DMS79 treated with DMSO at 0.1 percent for 48 hours (cell line): ENCODE measurements around the gene PAPSS1.
"Not testable (repeated sequence)": the region's sequence is repeated elsewhere in the genome, so short reads cannot be mapped to it uniquely, and the experiment has no call there.

Experiments used
- DNase-seq: peaks from one replicate; lab custom pipeline; 2025; lab: John Stamatoyannopoulos, UW

Gene PAPSS1

GRCh38 chr4:107719922-107720722 lies at the start of gene PAPSS1:
TSS of gene PAPSS1 (minus strand) at chr4:107720234. CDS start at chr4:107720179, 55 bp downstream.
- peak; percentile 74 for DNase-seq

GRCh38 chr4:107760281-107760947 lies 40.4 kb upstream of the PAPSS1 start:
- no peak for DNase-seq

DNA sequence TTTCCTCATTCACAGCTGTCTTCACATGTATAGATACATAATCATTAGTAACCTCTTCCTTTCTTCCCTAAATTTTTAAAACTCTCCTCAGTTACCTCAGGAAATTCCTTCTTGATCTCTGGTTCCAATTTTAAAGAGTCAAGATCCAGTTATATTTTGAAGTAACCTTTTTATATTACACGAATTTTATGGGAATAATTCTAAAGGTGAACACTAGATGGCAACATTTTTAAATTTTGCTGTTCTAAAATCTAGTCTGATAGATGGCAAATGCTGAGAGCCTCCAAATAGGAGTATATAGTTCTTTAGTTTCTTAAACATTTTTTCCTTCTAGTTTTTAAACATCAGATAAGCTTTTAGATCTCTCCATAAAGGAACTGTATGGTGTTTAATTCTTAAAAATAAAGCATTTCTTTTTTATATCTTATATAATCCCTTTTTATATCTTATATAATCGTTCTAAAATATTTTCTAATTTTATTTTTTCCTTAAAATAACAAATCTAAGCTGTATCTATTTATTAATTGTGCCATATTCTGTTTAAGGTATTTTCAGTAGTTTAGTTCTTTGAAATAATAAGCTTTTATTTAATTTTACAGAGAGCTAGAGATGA lies 37.9 kb upstream of the PAPSS1 start:
- peak; percentile 1 for DNase-seq

DNA sequence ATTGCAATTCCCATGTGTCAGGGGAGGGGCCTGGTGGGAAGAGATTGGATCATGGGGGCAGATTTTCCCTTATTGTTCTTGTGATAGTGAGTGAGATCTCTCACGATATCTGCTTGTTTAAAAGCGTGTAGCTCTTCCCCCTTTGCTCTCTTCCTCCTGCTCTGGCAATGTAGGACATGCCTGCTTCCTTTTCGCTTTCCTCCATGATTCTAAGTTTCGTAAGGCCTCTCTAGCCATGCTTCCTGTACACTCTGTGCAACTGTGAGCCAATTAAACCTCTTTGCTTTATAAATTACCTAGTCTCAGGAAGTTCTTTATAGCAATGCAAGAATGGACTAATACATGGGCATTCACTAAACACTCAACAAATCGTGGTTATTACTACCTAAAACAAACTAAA lies 37.2 kb upstream of the PAPSS1 start:
- DNase-seq, result no peak

DNA sequence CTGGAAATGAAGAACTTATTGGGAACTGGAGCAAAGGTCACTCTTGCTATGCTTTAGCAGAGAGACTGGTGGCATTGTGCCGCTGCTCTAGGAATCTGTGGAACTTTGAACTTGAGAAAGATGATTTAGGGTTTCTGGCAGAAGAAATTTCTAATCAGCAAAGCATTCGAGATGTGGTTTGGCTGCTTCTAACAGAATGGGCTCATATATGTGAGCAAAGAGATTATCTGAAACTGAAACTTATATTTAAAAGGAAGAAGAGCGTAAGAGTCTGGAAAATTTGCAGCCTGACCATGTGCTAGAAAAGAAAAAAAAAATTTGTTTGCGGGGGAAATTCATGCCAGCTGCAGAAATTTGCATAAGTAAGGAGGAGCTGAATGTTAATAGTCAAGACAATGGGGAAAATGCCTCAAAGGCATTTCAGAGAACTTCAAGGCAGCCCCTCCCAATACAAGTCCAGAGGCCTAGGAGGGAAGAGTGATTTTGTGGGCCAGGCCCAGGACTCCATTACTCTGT lies 35.9 kb upstream of the PAPSS1 start:
- DNase-seq, result no peak

GRCh38 chr4:107751670-107752069 lies 31.6 kb upstream of the PAPSS1 start:
- DNase-seq, result no peak

DNA sequence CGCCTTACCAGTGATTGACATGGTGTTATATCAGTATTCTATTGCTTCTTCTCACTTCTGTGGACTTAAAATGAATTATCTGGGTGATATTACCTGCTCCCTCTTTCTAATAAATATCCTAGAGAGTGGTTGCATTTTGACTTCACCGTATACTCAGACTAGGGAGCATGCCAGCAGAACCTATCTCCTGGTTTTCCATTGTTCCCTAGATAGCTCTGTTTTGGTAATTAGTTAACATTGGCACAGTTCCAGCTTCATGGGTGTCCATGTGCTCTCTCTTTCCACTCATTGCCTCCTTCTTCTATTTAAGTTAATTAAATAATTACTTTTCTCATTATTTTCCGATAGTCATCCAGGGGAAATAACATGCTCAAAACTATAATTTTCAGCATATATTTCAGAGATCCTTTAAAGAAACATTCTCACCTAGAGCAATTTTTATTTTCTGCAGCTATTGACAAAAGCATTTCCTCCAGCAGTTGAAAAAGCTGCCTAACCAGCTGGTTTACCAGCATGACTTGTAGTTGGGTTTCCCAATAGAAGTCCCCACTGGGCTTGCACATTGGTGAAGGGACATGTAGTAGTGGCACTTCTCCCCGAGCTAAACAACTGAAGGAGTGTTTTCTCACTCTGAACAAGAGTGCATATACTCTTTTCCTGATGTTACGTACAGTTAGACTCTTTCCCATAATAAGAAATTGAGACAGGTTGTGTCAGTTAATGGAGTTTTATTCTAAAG lies 27.9 kb upstream of the PAPSS1 start:
- DNase-seq, result no peak

DNA sequence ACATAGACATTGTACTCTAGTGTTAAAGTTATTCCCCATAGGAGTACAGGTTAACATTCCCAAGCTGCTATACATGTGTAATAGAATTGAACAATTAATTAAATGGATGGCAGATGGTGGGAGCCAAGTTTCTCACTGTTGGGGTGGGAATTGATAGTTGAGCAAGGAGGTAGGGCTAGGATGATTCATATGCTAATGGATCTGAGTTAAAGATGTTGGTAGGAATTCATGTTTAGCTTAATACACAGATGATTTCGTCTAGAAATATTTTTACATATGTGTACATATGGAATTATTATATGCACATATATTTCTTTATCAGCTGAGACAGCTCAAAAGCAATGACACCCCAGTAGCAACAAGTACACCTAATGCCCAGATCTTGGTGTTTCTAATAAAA lies 26.1 kb upstream of the PAPSS1 start:
- DNase-seq, result no peak

DNA sequence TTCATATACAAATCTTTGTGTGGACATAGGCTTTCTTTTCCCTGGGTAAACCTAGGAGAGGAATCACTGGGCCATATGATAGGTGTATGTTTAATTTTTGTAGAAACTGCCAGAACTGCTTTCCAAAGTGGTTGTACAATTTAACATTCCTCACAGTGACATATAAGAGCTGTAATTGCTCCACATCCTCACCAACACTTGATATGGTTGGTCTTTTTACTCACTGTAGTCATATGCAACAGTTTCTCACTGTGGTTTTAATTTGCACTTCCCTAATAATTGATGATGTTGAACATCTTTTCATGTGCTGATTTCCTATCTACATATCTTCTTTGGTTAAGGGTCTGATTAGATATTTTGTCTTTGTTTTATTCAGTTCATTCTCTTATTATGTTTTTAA lies 24.5 kb upstream of the PAPSS1 start:
- DNase-seq, result no peak

DNA sequence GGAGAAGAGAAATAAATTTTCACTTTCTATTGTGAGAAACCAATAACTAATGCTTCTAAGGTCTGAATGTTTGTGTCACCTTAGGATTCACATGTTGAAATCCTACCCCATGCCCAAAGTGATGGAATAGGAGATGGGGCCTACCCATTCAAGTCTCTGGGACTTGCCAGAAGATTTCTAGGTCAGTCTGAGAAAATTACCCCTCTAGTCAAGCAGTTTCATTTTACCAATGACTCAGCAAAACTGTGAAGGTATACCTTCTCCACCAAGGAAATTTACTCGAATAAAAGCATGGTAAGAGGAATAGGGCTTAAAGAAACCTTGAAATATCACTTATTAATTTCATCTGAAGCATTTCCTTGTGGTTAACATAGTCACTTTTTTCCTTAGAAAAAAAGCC lies 23.5 kb upstream of the PAPSS1 start:
- no peak for DNase-seq

- no peak for DNase-seq
Observed at GRCh38 chr4:107742791-107743190, 22.8 kb upstream of the PAPSS1 start.

DNA sequence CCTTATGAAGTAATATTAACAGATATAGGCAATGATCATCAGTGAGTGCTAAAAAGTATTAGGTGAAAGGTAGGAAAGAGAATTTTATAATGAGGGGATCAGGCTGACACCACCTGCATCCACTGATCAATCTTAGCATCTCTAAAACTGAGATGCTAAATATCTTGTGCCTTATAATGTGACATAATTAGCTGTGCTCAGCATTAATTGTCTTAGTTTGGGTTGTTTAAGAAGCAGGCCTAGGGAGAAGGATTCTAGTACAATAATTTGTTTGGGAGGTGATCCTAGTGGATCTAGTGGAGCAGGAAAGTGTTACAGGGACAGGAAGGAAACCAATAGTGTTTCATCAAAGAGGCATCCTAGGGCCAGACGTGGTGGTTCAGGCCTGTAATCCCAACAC lies 22.2 kb upstream of the PAPSS1 start:
- DNase-seq, result no peak

DNA sequence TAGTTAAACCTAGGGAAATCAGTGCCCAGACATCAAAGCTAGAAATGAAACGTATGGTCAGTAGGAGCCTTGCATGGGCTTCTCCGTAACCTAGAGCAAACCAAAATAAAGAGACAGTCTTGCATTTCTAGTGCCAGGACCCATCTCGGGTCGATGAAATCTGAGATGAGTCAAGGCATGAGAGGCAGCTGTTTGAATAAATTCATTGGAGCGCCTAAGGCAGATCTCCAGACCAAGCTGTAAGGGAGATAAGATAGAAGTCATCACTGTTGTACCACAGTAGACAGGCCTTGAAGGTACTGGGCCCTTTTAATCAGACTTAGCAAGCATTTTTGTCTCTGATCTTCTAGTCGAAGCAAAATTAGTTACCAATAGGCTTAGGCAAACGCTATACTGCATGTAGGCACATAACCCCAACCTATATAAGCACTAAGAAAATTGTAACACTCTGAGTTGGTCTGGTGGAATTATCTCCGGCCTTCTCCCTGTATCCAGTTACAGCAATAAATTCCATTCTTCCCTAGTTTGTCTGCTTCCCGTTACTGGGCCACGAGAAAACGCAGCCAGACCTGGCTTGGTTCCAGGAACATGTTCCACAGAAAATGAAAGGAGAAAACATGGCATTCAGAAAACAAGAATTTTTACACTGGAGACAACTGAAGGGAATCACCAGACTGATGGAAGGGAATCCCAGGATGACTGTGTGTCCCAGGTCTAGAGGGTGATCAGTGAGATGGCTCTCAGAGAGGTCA lies 21.1 kb upstream of the PAPSS1 start:
- DNase-seq, result no peak

- DNase-seq, result no peak
Observed at GRCh38 chr4:107740381-107740780, 20.3 kb upstream of the PAPSS1 start.

DNA sequence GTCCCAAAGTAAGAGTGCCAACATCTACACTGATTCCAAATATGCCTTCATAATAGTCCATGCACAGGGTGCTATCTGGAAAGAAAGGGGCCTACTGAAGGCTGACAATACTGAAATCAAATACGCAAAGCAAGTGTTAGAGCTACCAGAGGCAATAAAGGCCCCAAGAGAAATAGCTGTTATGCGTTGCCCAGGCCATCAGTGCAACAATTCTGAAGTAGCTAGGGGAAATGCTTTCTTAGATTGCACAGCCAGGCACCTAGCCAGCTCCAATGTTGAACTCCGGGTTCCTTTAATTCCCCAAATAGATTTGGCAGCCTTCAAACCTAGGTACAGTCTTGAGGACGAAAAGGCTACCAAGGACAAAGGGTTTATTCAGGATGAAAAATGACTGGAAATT lies 17.4 kb upstream of the PAPSS1 start:
- no peak for DNase-seq

GRCh38 chr4:107736924-107737448 lies 17.0 kb upstream of the PAPSS1 start:
- DNase-seq, result peak; percentile 15

GRCh38 chr4:107736037-107736436 lies 16.0 kb upstream of the PAPSS1 start:
- DNase-seq, result no peak

GRCh38 chr4:107734120-107734519 lies 14.1 kb upstream of the PAPSS1 start:
- DNase-seq, result no peak

- DNase-seq, result no peak
Observed at GRCh38 chr4:107733431-107733925, 13.4 kb upstream of the PAPSS1 start.

DNA sequence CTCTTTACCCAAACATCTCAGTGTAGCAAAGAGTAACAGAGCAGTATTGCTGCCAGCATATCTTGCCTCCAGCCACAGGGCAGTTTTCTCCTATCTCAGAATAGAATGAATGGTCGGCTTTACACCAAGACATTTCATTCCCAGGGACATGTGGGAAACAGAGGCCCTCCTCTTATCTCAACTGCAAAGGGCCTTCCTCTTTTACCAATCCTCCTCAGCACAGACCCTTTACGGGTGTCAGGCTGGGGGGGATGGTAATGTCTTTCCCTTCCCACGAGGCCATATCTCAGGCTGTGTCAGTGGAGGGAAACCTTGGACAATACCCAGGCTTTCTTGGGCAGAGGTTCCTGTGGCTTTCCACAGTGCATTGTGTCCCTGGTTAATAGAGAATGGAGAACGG lies 9.0 kb upstream of the PAPSS1 start:
- not testable (repeated sequence) for DNase-seq
